Muscle of back (tissue), 13 donors: ENCODE data around the gene GPR26. TPM values are rescaled to one million over a fixed set of nuclear protein-coding genes. Genes with fewer than 3 reads are reported as not detected.
A peak's percentile ranks its signal among the peaks of the same experiment; 100 is the strongest.

Source experiments
- DNase-seq, 3 donors: peaks; one replicate each; pipeline versions ENCODE4 v3.0.0 to v3.0.0-alpha.2; 2013
- long read RNA-seq, 9 donors: transcript quantifications; one replicate each; lab custom pipeline, GENCODE V29; 2026
- polyA plus RNA-seq, 10 donors: library from polyadenylated mRNA; unstranded; fragments of 120-200 nt; gene quantifications; one replicate each; pipeline ENCODE4 v1.2.1, GENCODE V29; 2013; ENCODE audit not compliant: insufficient read length in 10 of 10

GPR26 gene
- polyA plus RNA-seq, result not detected
- long read RNA-seq, donor 1, result 0 reads
- long read RNA-seq, donor 2, result 0 reads
- long read RNA-seq, donor 3, result 0 reads
- long read RNA-seq, donor 4, result 0 reads
- long read RNA-seq, donor 5, result 0 reads
- long read RNA-seq, donor 6, result 0 reads
- long read RNA-seq, donor 7, result 0 reads
- long read RNA-seq, donor 8, result 0 reads
- long read RNA-seq, donor 9, result 0 reads

DNA sequence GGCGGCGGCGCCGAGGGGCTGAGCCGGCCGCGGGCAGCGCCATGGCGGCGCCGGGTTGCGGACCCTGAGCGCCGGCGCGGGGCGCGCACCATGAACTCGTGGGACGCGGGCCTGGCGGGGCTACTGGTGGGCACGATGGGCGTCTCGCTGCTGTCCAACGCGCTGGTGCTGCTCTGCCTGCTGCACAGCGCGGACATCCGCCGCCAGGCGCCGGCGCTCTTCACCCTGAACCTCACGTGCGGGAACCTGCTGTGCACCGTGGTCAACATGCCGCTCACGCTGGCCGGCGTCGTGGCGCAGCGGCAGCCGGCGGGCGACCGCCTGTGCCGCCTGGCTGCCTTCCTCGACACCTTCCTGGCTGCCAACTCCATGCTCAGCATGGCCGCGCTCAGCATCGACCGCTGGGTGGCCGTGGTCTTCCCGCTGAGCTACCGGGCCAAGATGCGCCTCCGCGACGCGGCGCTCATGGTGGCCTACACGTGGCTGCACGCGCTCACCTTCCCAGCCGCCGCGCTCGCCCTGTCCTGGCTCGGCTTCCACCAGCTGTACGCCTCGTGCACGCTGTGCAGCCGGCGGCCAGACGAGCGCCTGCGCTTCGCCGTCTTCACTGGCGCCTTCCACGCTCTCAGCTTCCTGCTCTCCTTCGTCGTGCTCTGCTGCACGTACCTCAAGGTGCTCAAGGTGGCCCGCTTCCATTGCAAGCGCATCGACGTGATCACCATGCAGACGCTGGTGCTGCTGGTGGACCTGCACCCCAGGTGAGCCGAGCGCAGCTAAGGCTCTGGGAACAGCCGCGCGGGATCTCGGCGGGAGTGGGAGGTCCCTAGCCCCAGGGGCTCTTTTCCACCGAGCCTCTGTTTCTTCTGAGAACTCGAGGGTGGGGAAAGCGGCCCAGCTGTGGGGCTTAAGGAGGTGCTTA, at the start of gene GPR26:
GPR26 (plus strand) TSS at position 38 of the 919 bp plus-strand sequence; CDS start at position 91, 53 bp downstream.
- DNase-seq, result peak in 1 of 3 donors; percentile 5

DNA sequence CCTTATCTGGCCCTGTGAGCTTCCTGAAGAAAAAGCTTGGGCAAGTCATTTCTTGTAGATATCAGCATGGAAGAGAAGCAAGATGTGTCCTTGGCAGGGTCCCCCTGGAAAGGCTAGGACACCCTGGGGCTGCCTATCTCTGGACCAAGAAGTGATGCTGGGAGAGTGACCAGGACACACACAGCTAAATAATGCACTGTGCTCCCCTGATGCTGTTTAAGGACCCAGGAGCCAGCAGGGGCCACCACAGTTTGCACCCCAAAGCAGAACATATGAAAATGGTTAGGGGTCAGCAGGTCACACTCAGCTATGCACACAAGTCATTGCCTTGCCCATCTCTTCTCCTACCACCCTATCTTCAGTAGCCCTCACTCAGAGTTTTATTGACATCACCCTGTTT, 47.9 kb upstream of the GPR26 start:
- DNase-seq, result no peak

DNA sequence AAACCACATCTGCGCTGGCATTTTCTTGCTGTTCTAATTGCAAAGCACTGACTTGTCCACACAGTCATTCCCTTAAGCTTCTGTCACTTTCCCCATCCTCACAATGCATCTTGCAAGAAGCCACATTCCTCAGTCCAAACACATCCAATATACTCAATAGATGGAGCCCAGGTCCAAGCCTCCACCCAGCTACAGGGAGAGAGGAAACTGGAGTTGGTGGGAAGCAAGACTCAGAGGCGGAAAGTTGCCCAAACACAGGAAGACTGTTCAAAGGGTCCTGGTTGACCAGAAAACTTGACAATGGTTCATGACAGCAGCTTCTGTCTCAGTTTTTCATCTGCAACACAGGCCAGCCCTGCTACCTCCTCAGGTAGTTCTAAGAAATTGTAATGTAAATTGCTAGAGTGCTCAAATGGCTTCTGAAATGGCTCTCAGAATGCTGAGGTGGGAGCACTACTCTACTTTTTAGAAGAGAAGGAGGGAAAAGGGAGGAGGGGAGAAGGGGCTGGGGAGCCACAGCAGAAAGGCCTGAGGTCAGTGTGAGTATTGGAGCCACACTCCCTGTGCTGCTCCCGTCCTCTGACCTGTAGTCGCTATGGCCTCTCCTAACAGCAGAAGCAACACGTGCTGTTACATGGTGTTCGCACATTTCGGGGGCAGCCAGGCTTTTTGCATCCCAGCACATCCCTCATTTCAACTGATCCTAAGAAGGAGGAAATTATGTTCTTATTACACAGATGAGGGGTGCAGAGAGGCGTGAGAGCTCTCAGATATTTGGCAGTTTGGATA, 46.9 kb upstream of the GPR26 start:
- DNase-seq, result no peak

- DNase-seq, result no peak
Measured at GRCh38 chr10:123620621-123621020, 45.5 kb upstream of the GPR26 start.

- no peak for DNase-seq
Measured at GRCh38 chr10:123621492-123621891, 44.7 kb upstream of the GPR26 start.

- no peak for DNase-seq
Measured at GRCh38 chr10:123621916-123622315, 44.2 kb upstream of the GPR26 start.

DNA sequence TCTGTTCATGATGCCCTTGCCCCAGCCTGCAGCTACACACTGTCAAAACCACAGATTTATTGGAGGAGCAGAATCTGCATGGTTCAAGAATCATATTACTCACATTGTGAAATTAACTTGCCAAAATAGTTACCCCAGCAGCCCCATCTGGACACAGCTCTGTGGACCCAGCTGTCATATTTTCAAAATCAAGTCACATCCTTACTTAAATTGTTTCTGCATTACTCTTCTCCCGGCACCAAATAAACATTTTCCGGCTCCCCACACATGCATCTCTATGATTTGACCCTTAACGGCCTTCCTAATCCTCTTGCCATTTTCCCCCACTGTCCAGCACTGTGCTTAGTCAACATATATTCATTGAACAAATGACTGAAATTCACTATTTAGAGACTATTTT, 43.8 kb upstream of the GPR26 start:
- DNase-seq, result no peak

- no peak for DNase-seq
Measured at GRCh38 chr10:123624086-123624485, 42.1 kb upstream of the GPR26 start.

DNA sequence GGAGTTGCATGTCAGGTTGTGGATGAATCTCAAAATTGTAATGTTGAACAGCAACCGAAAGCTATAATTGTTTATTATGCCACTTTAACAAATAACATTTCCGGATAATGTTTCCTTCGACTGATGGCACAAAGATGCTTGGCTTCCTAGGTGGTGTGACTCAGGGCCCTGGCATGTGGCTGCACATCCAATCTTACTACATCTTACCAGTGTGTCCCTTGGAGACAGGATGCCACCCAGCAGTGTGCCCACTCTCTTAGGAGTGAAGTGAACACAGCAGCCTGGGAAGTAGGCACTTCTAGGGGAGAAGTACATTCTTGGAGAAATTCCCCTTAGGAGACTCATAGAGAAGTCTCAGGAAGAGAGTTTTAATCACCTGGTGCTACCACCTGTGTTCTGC, 33.0 kb upstream of the GPR26 start:
- no peak for DNase-seq

DNA sequence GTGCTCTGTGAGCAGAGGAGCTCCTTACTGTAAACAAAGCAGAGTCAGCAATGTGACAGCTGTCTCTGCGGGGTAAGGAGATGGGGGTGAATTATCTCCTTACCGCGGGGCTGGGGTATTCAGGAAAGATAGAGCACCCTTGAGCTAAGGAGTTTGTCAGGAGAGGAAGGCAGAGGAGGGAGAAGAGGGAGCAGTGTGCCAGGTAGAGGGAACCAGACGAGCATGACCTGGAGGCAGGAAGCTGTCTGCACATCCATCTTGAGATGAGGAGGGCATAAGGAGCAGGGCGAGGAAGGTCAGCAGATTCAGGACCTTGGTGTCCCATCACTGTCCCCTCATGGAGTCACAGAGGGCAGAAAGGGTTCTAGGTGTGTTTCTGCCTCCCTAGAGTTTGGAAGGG, 32.5 kb upstream of the GPR26 start:
- DNase-seq, result no peak

DNA sequence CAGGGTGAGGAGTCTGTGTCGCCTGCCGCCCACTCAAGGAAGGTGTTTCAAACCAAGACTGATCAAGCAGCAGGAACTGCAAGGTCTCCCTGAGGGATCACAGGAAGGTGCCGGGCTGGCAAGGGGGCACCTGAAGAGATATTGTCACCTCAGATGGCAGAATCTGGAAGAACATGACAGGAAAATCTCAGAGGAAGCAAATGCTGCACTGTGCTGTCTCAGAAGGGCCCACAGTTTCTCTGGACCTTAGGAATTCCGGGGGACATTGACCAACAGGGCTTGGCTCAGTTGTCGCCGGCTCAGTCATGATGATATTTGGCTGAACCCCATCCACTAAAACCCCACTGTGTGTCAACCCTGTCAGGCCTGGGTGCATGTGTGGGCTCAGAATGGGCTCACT, 31.9 kb upstream of the GPR26 start:
- no peak for DNase-seq

- DNase-seq, result no peak
Measured at GRCh38 chr10:123635131-123635530, 31.0 kb upstream of the GPR26 start.

DNA sequence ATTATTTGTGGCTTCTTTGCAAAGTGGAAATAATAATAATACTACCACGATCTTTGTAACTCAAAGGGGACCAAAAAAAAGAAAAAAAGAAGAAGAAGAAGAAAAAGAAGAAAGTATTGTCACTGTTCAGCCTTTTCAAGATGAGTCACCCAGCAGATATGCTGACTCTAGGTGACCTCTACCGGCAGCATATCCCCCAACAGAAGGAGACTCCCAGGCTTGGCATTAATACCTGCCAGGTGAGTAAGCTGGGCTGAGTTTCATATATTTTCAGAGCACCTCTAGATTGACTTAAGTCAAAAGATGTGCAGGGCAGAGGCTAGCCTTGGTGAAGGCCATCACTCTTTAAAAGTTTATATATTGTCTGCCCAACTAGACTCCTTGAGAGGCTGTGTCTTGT, 30.4 kb upstream of the GPR26 start:
- no peak for DNase-seq

GRCh38 chr10:123636598-123637325, 29.4 kb upstream of the GPR26 start:
- DNase-seq, result no peak

- peak in 1 of 3 donors; percentile 41 for DNase-seq
Measured at GRCh38 chr10:123637326-123637880, 28.8 kb upstream of the GPR26 start.

GRCh38 chr10:123639131-123639530, 27.0 kb upstream of the GPR26 start:
- DNase-seq, result no peak

DNA sequence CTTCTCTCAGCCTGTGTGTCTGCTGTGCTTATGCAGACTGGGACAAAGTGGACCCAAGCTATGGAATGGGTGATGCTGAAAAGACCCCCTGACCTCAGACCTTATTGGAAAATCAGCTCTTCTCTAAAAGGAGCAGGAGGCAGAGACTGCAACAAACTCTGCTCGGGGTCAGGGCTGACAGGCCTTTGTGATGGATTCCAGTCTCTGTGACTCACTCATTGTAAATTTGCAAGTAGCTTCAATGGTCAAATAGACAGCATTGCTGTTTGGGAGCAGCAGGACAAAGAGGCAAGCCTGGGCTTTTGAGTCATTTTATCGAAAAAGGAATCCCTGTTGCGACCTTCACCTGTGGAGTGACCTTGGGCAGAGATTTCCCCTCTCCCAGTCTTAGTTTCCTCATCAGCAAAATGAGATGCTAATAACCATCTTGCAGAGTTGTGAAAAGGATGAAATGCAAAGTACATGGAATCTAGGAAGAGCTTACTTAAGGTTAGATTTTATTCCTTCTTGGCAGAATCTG, 26.1 kb upstream of the GPR26 start:
- no peak for DNase-seq

- DNase-seq, result peak in 2 of 3 donors; percentile 4 to 5
Measured at GRCh38 chr10:123642293-123642692, 23.9 kb upstream of the GPR26 start.

DNA sequence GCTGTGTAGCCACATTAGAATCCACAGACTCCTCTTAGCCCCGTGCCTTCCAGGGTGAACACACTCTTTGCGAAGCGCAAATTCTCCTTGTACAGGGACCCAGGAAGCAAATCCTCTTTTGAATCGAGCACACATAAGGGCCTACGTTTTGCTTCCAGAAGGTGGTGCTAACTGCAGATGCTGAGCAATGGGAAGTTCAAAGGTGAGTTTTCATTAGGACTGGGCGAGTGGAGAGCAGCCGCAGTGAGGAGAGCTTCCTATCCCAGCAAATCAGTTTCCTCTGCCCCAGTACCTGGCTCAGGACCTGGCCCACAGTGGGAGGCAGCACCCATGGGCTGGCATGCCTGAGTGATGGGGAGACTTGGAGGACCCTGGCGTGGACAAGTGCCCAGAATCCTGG, 23.5 kb upstream of the GPR26 start:
- no peak for DNase-seq

- no peak for DNase-seq
Measured at GRCh38 chr10:123643315-123643714, 22.8 kb upstream of the GPR26 start.

GRCh38 chr10:123645016-123645415, 21.1 kb upstream of the GPR26 start:
- no peak for DNase-seq
